Neural progenitor cell (in vitro differentiated cells): ENCODE measurements around the gene UXT. TPM values are rescaled to one million over a fixed set of nuclear protein-coding genes. Genes with fewer than 3 reads are reported as not detected.

Source experiments
- DNase-seq: peaks from one replicate; pipeline ENCODE4 v3.0.0-alpha.2; 2016; ENCODE audit warnings: low spot score
- H2AFZ ChIP-seq: fragments of 200-600 bp; sonication (generic); replicated peaks from 2 replicates; pipeline ENCODE4 v1.6.1; 2016; ENCODE audit warnings: antibody characterized with exemption
- H3F3A ChIP-seq: fragments of 200-600 bp; sonication (generic); 2 replicates; pipeline ENCODE4 v1.6.1; 2016; ENCODE audit warnings: antibody characterized with exemption, low read depth
- H3K27ac ChIP-seq: fragments of 200-600 bp; sonication (generic); 2 replicates; pipeline ENCODE4 v1.5.1; 2016; ENCODE audit warnings: mild to moderate bottlenecking
- H3K27me3 ChIP-seq: fragments of 200-600 bp; sonication (generic); 2 replicates; pipeline ENCODE4 v1.6.1; 2016; ENCODE audit warnings: mild to moderate bottlenecking, moderate library complexity
- H3K36me3 ChIP-seq: fragments of 200-600 bp; sonication (generic); 2 replicates; pipeline ENCODE4 v1.5.1; 2016
- H3K4me1 ChIP-seq: fragments of 200-600 bp; sonication (generic); 2 replicates; pipeline ENCODE4 v1.6.1; 2016; ENCODE audit warnings: mixed run types
- H3K4me2 ChIP-seq: fragments of 200-600 bp; sonication (generic); 2 replicates; pipeline ENCODE4 v1.6.1; 2016
- H3K4me3 ChIP-seq: fragments of 200-600 bp; sonication (generic); 2 replicates; pipeline ENCODE4 v1.5.1; 2016
- H3K79me2 ChIP-seq: fragments of 200-600 bp; sonication (generic); 2 replicates; pipeline ENCODE4 v1.6.1; 2016; ENCODE audit warnings: low read depth
- H3K9ac ChIP-seq: fragments of 200-600 bp; sonication (generic); 2 replicates; pipeline ENCODE4 v1.6.1; 2016
- H3K9me3 ChIP-seq: fragments of 200-600 bp; sonication (generic); 2 replicates; pipeline ENCODE4 v1.5.1; 2016; ENCODE audit warnings: low read depth
- H4K20me1 ChIP-seq: fragments of 200-600 bp; sonication (generic); 2 replicates; pipeline ENCODE4 v1.6.1; 2016; ENCODE audit warnings: low read depth
- H3K27ac Mint-ChIP-seq: 3 replicates; pipeline ENCODE4 v1.8.0; 2021; ENCODE audit warnings: mixed read lengths
- H3K27me3 Mint-ChIP-seq: 2 replicates; pipeline ENCODE4 v1.8.0; 2022; ENCODE audit warnings: low read depth, mild to moderate bottlenecking, inconsistent platforms, moderate library complexity, mixed read lengths; ENCODE audit not compliant: insufficient read depth
- H3K36me3 Mint-ChIP-seq: 3 replicates; pipeline ENCODE4 v1.8.0; 2021; ENCODE audit warnings: mixed read lengths
- H3K4me1 Mint-ChIP-seq: 3 replicates; pipeline ENCODE4 v1.8.0; 2021; ENCODE audit warnings: mixed read lengths
- H3K4me3 Mint-ChIP-seq: 3 replicates; pipeline ENCODE4 v1.8.0; 2021; ENCODE audit warnings: mild to moderate bottlenecking, moderate library complexity, mixed read lengths
- H3K9me3 Mint-ChIP-seq: 3 replicates; pipeline ENCODE4 v1.8.0; 2020; ENCODE audit warnings: mixed read lengths
- CTCF ChIP-seq: fragments of 200-600 bp; sonication (generic); IDR thresholded peaks from 2 replicates; pipeline ENCODE4 v1.5.1; 2017; ENCODE audit warnings: antibody characterized with exemption, mild to moderate bottlenecking
- EZH2 ChIP-seq: fragments of 200-600 bp; sonication (generic); IDR thresholded peaks from 2 replicates; pipeline ENCODE4 v1.6.1; 2017; ENCODE audit warnings: antibody characterized with exemption, mild to moderate bottlenecking, moderate library complexity
- EZH2phosphoT487 ChIP-seq: fragments of 200-600 bp; sonication (generic); IDR thresholded peaks from 2 replicates; pipeline ENCODE4 v1.6.1; 2017; ENCODE audit warnings: antibody characterized with exemption
- total RNA-seq: library from RNA; depleted of rRNA; stranded (reverse); fragments of >200 nt; gene quantifications from 2 replicates; pipeline ENCODE4 v1.2.3, GENCODE V29; 2015; ENCODE audit warnings: low replicate concordance

The UXT gene
- total RNA-seq, 1 donor from 2014 or later = 91.9 TPM

- Mint-ChIP-seq H3K4me1 (peaks cover 2% of the 10 kb centered on the region), H3K9me3 (no peaks in the 10 kb centered on the region), H3K4me3 (peak overlapping the region; percentile 87), H3K36me3 (no peaks in the 10 kb centered on the region), H3K27ac (no peak overlapping the region), H3K27me3 (peaks cover 2% of the 10 kb centered on the region)
- Histone ChIP-seq H3K27ac (no peak overlapping the region), H3F3A (peaks cover 16% of the 10 kb centered on the region), H4K20me1 (no peaks in the 10 kb centered on the region), H3K4me2 (peak overlapping the region; percentile 68), H2AFZ (peak overlapping the region; percentile 11), H3K9me3 (no peaks in the 10 kb centered on the region), H3K79me2 (peaks cover 7% of the 10 kb centered on the region), H3K4me3 (peak overlapping the region; percentile 50), H3K9ac (no peak overlapping the region), H3K27me3 (no peaks in the 10 kb centered on the region), H3K4me1 (no peaks in the 10 kb centered on the region), H3K36me3 (no peaks in the 10 kb centered on the region)
- no peak for DNase-seq
- TF ChIP-seq EZH2phosphoT487 = no peak
These were observed 688 bp downstream of the UXT start for GRCh38 chrX:47658301-47658683.

- TF ChIP-seq EZH2phosphoT487 = no peak
- no peak for TF ChIP-seq EZH2
- TF ChIP-seq CTCF = no peak
- Mint-ChIP-seq H3K4me1 (peaks cover 20% of the 10 kb centered on the region), H3K4me3 (peak overlapping the region; percentile 85), H3K36me3 (no peaks in the 10 kb centered on the region), H3K27me3 (no peaks in the 10 kb centered on the region), H3K9me3 (peaks cover 15% of the 10 kb centered on the region), H3K27ac (peak overlapping the region; percentile 95)
- Histone ChIP-seq H3K27ac (peak overlapping the region; percentile 37), H4K20me1 (no peaks in the 10 kb centered on the region), H3K36me3 (no peaks in the 10 kb centered on the region), H3F3A (peaks cover 9% of the 10 kb centered on the region), H3K27me3 (no peaks in the 10 kb centered on the region), H3K4me3 (peak overlapping the region; percentile 53), H3K9ac (no peak overlapping the region), H3K4me2 (peak overlapping the region; percentile 81), H3K4me1 (peaks cover 4% of the 10 kb centered on the region), H3K79me2 (peaks cover 24% of the 10 kb centered on the region), H2AFZ (no peak overlapping the region), H3K9me3 (no peaks in the 10 kb centered on the region)
- DNase-seq = no peak
These were observed 7.7 kb downstream of the UXT start for GRCh38 chrX:47651043-47651905.

GRCh38 chrX:47650164-47651042 is 8.6 kb downstream of the UXT start, which contains the start of gene ELK1:
Gene ELK1 (minus strand): TSS chrX:47650563. CDS start chrX:47641441, 9,122 bp downstream.
- Histone ChIP-seq H3K4me3 (peak within 1 kb of the TSS; percentile 93), H3K4me2 (peak within 1 kb of the TSS; percentile 81), H2AFZ (no peak within 1 kb of the TSS), H3K9ac (peak within 1 kb of the TSS; percentile 71), H3K36me3 (no peaks in the 10 kb centered on the region), H3K27me3 (no peaks in the 10 kb centered on the region), H3K9me3 (no peaks in the 10 kb centered on the region), H4K20me1 (no peaks in the 10 kb centered on the region), H3K79me2 (peaks cover 24% of the 10 kb centered on the region), H3K27ac (peak within 1 kb of the TSS; percentile 37), H3F3A (peaks cover 9% of the 10 kb centered on the region), H3K4me1 (peaks cover 4% of the 10 kb centered on the region)
- H3K4me1 Mint-ChIP-seq = peaks cover 20% of the 10 kb centered on the region
- H3K36me3 Mint-ChIP-seq = no peaks in the 10 kb centered on the region
- H3K27ac Mint-ChIP-seq = peak within 1 kb of the TSS; percentile 95
- DNase-seq = peak; percentile 97
- peak within 1 kb of the TSS; percentile 85 for H3K4me3 Mint-ChIP-seq
- peaks cover 15% of the 10 kb centered on the region for H3K9me3 Mint-ChIP-seq
- TF ChIP-seq CTCF = no peak
- TF ChIP-seq EZH2 = no peak
- no peak for TF ChIP-seq EZH2phosphoT487
- peaks cover under 1% of the 10 kb centered on the region for H3K27me3 Mint-ChIP-seq
